Transverse colon (tissue), 4 donors: Measurements from ENCODE around the gene ERP27. TPM values are rescaled to one million over a fixed set of nuclear protein-coding genes. Genes with fewer than 3 reads are reported as not detected.

Experiments
- DNase-seq: peaks from one replicate; pipeline ENCODE4 v3.0.0-alpha.2; 2019
- H3K27ac ChIP-seq, 4 donors: fragments of 200-600 bp; sonication (generic); 2 replicates each; pipeline ENCODE4 v1.5.1; 2016 to 2018; ENCODE audit warnings: inconsistent platforms in 4 of 4
- H3K27me3 ChIP-seq: fragments of 200-600 bp; sonication (generic); 2 replicates; pipeline ENCODE4 v1.5.1; 2017; ENCODE audit warnings: inconsistent platforms
- H3K36me3 ChIP-seq, 4 donors: fragments of 200-600 bp; sonication (generic); 2 replicates each; pipeline ENCODE4 v1.5.1; 2017 to 2019; ENCODE audit warnings: inconsistent platforms in 4 of 4
- H3K4me1 ChIP-seq, 4 donors: fragments of 200-600 bp; sonication (generic); 2 replicates each; pipeline ENCODE4 v1.5.1; 2017 to 2020; ENCODE audit warnings: inconsistent platforms in 4 of 4
- H3K4me3 ChIP-seq, 4 donors: fragments of 200-600 bp; sonication (generic); 1 replicate in 1 of 4; 2 replicates in 3 of 4; pipeline versions ENCODE4 v1.5.1 to v1.6.1; 2017 to 2019; ENCODE audit warnings: inconsistent platforms in 4 of 4
- H3K9me3 ChIP-seq, 2 donors: fragments of 200-600 bp; sonication (generic); 2 replicates each; pipeline ENCODE4 v1.5.1; 2017 to 2019; ENCODE audit warnings: inconsistent platforms in 2 of 2
- CTCF ChIP-seq, 5 experiments: fragments of 200-600 bp in 3 of 5; fragments of 450-650 bp in 2 of 5; sonication (generic) in 3 of 5; IDR thresholded peaks; 1 replicate in 2 of 5; 2 replicates in 3 of 5; pipeline ENCODE4 v1.5.1; 2016 to 2017; ENCODE audit warnings: antibody characterized with exemption in 5 of 5, inconsistent platforms in 3 of 5, mild to moderate bottlenecking in 2 of 5, moderate library complexity in 1 of 5
- EP300 ChIP-seq: sonication (generic); formaldehyde crosslinking; IDR thresholded peaks from one replicate; pipeline ENCODE4 v1.6.1; 2017; ENCODE audit warnings: antibody characterized with exemption, low read depth
- POLR2A ChIP-seq: fragments of 450-650 bp; IDR thresholded peaks from one replicate; pipeline ENCODE4 v1.6.1; 2016; ENCODE audit warnings: antibody characterized with exemption, mild to moderate bottlenecking, moderate library complexity
- POLR2AphosphoS5 ChIP-seq, 3 donors: sonication (generic); formaldehyde crosslinking; IDR thresholded peaks; one replicate each; pipeline ENCODE4 v1.6.1; 2016; ENCODE audit warnings: antibody characterized with exemption in 3 of 3
- WGBS, 2 donors: methylation state at CpG; one replicate each; pipeline ENCODE4 v1.1.5; 2018; ENCODE audit warnings: low coverage in 1 of 2; 5-methylcytosine and 5-hydroxymethylcytosine counted together
- in situ Hi-C, 4 donors: fragments of 200-750 bp; cut with MboI; loops; one replicate each; pipeline versions ENCODE4 v1.15.0 to v1.15.1; 2017; ENCODE audit warnings: low sequenced_read_pairs in 3 of 4, low pct_ligation_motif_present in 1 of 4, low pct_unique_long_range_greater_than_20kb in 1 of 4
- intact Hi-C: fragments of 100-400 bp; cut with DNase I; formaldehyde crosslinking; loops from one replicate; pipeline ENCODE4 v1.15.1; 2023; ENCODE audit warnings: low total_unique reads
- total RNA-seq, 4 donors: library from RNA; depleted of rRNA; stranded (reverse); fragments of >200 nt; gene quantifications; one replicate each; pipeline ENCODE4 v1.1.0, GENCODE V29; 2016

Gene ERP27
- total RNA-seq, 4 donors from 2014 or later = 0.64 to 2.6 TPM; not detected in 2

GRCh38 chr12:14951851-14952250, 13.5 kb upstream of the ERP27 start:
- Histone ChIP-seq H3K36me3 (no peaks in the 10 kb centered on the region), H3K9me3 (no peaks in the 10 kb centered on the region), H3K27ac (peak overlapping the region; percentile 72 to 78 (median 76)), H3K27me3 (no peaks in the 10 kb centered on the region), H3K4me1 (peaks cover 18 to 72% (median 31%) of the 10 kb centered on the region in 4 donors), H3K4me3 (no peak overlapping the region)
- in situ Hi-C loops (no loop called here), intact Hi-C loops (no loop called here)
- DNase-seq = no peak
- 17 to 38% methylated on average over 1 of the region's 1 CpG for WGBS, 2 donors
- TF ChIP-seq CTCF (IDR thresholded peaks at IDR 0.05) (no peak), POLR2AphosphoS5 (IDR thresholded peaks at IDR 0.05) (no peak), EP300 (no peak), POLR2A (no peak)

- no peak for TF ChIP-seq POLR2A
- TF ChIP-seq POLR2AphosphoS5 (IDR thresholded peaks at IDR 0.05) = no peak
- no peak for TF ChIP-seq CTCF (IDR thresholded peaks at IDR 0.05)
- no peak for TF ChIP-seq EP300
- Histone ChIP-seq H3K4me3 (no peak overlapping the region), H3K36me3 (no peaks in the 10 kb centered on the region), H3K27ac (peak overlapping the region; percentile 72 to 78 (median 76)), H3K9me3 (no peaks in the 10 kb centered on the region), H3K4me1 (peaks cover 18 to 76% (median 29%) of the 10 kb centered on the region in 4 donors), H3K27me3 (no peaks in the 10 kb centered on the region)
- in situ Hi-C loops = no loop called here
- WGBS, 2 donors = 57 to 69% methylated on average over 5 to 6 of the region's 6 CpGs
- intact Hi-C loops = no loop called here
- DNase-seq = peak; percentile 27
Measured at GRCh38 chr12:14950982-14951746, 12.8 kb upstream of the ERP27 start.

GRCh38 chr12:14950421-14950820, 12.1 kb upstream of the ERP27 start:
- Histone ChIP-seq H3K4me1 (peaks cover 18 to 81% (median 29%) of the 10 kb centered on the region in 4 donors), H3K27me3 (no peaks in the 10 kb centered on the region), H3K36me3 (no peaks in the 10 kb centered on the region), H3K27ac (peak overlapping the region; percentile 4 to 79 (median 43)), H3K4me3 (no peak overlapping the region), H3K9me3 (no peaks in the 10 kb centered on the region)
- WGBS, 2 donors = 68 to 83% methylated on average over 3 to 4 of the region's 4 CpGs
- intact Hi-C loops = no loop called here
- TF ChIP-seq EP300 = no peak
- no peak for TF ChIP-seq CTCF (IDR thresholded peaks at IDR 0.05)
- TF ChIP-seq POLR2A = no peak
- no peak for TF ChIP-seq POLR2AphosphoS5 (IDR thresholded peaks at IDR 0.05)
- in situ Hi-C loops = no loop called here
- no peak for DNase-seq

GRCh38 chr12:14949631-14950030, 11.3 kb upstream of the ERP27 start:
- Histone ChIP-seq H3K4me1 (peaks cover 18 to 81% (median 29%) of the 10 kb centered on the region in 4 donors), H3K4me3 (no peak overlapping the region), H3K27ac (peak overlapping the region; percentile 45 to 79 (median 69)), H3K36me3 (no peaks in the 10 kb centered on the region), H3K9me3 (no peaks in the 10 kb centered on the region), H3K27me3 (no peaks in the 10 kb centered on the region)
- WGBS, 2 donors = 94 to 100% methylated on average over 2 to 5 of the region's 5 CpGs
- TF ChIP-seq CTCF (IDR thresholded peaks at IDR 0.05) (no peak), POLR2A (no peak), EP300 (no peak), POLR2AphosphoS5 (IDR thresholded peaks at IDR 0.05) (no peak)
- intact Hi-C loops (no loop called here), in situ Hi-C loops (no loop called here)
- DNase-seq = no peak
